Stimulated activated CD4-positive, alpha-beta T cell treated with anti-CD3 and anti-CD28 coated beads, TNF-alpha, amount 100 ng/mL, for 1 hour (primary cell): Measurements from ENCODE around the gene ZBTB45.

Source experiments
- DNase-seq, 3 donors: peaks; one replicate each; pipeline ENCODE4 v3.0.0-alpha.2; 2020; ENCODE audit warnings: low read depth in 3 of 3, low spot score in 1 of 3

Gene ZBTB45

GRCh38 chr19:58538257-58539168 is 18.9 kb upstream of the ZBTB45 start:
- no peak for DNase-seq

GRCh38 chr19:58536852-58537798 is 17.5 kb upstream of the ZBTB45 start:
- no peak for DNase-seq

- DNase-seq, result no peak
Measured at GRCh38 chr19:58535857-58536256, 16.2 kb upstream of the ZBTB45 start.

GRCh38 chr19:58531034-58531840 is 11.6 kb upstream of the ZBTB45 start:
- DNase-seq, result no peak

- DNase-seq, result no peak
Measured at GRCh38 chr19:58529405-58529804, 9.8 kb upstream of the ZBTB45 start.

GRCh38 chr19:58522709-58523108 is 3.1 kb upstream of the ZBTB45 start:
- DNase-seq, result no peak

- DNase-seq, result no peak
Measured at GRCh38 chr19:58521651-58522050, 2.0 kb upstream of the ZBTB45 start.

- no peak for DNase-seq
Measured at GRCh38 chr19:58520257-58520599, 618 bp upstream of the ZBTB45 start.

GRCh38 chr19:58519087-58519354 is 589 bp downstream of the ZBTB45 start:
- DNase-seq, result no peak

- no peak for DNase-seq
Measured at GRCh38 chr19:58518256-58519086, 1.1 kb downstream of the ZBTB45 start.

- DNase-seq, result no peak
Measured at GRCh38 chr19:58516964-58517833, 2.4 kb downstream of the ZBTB45 start.

- DNase-seq, result no peak
Measured at GRCh38 chr19:58516246-58516836, 3.3 kb downstream of the ZBTB45 start.

GRCh38 chr19:58515259-58515658 is 4.4 kb downstream of the ZBTB45 start:
- no peak for DNase-seq

GRCh38 chr19:58514564-58515022 is 5.0 kb downstream of the ZBTB45 start:
- no peak for DNase-seq

- peak; percentile 86 to 95 (median 87) for DNase-seq
Measured at GRCh38 chr19:58513694-58514563, 5.7 kb downstream of the ZBTB45 start.

GRCh38 chr19:58513213-58513693 is 6.4 kb downstream of the ZBTB45 start:
- no peak for DNase-seq

- no peak for DNase-seq
Measured at GRCh38 chr19:58511353-58512208, 8.0 kb downstream of the ZBTB45 start, which contains the start of gene SLC27A5. TSS of gene SLC27A5 (minus strand) at chr19:58511992. CDS start at chr19:58511955, 37 bp downstream.
